Retinal pigment epithelial cell (primary cell): ENCODE data around the gene TTLL8.

Experiments used
- DNase-seq: peaks from one replicate; pipeline ENCODE4 v3.0.0-alpha.2; 2010; ENCODE audit warnings: low read depth
- H3K4me3 ChIP-seq: 2 replicates; pipeline ENCODE4 v1.5.1; 2011; ENCODE audit warnings: mild to moderate bottlenecking, low read length, control low read depth, moderate library complexity
- CTCF ChIP-seq: conservative IDR thresholded peaks from 2 replicates; pipeline ENCODE4 v1.5.1; 2011; ENCODE audit warnings: low read depth, low read length, control low read depth, inconsistent platforms

TTLL8 gene

GRCh38 chr22:49969751-49970527, 88.2 kb downstream of the TTLL8 start:
- TF ChIP-seq CTCF = no peak
- DNase-seq = no peak
- no peak overlapping the region for H3K4me3 ChIP-seq

- no peak for DNase-seq
- TF ChIP-seq CTCF = no peak
Observed at GRCh38 chr22:49968831-49969661, 89.1 kb downstream of the TTLL8 start.

More at GRCh38 chr22:49968831-49969661, 89.1 kb downstream of the TTLL8 start:
- H3K4me3 ChIP-seq = no peak overlapping the region
